Vagina (tissue), 2 donors: ENCODE results near the gene CYP26B1. TPM values are rescaled to one million over a fixed set of nuclear protein-coding genes. Genes with fewer than 3 reads are reported as not detected.
A peak's percentile ranks its signal among the peaks of the same experiment; 100 is the strongest.

Experiments
- DNase-seq, 2 donors: peaks; one replicate each; pipeline ENCODE4 v3.0.0-alpha.2; 2017; ENCODE audit errors: extremely low spot score in 2 of 2
- H3K27ac ChIP-seq: fragments of 200-600 bp; sonication (generic); one replicate; pipeline ENCODE4 v1.5.1; 2019
- H3K27me3 ChIP-seq: fragments of 200-600 bp; sonication (generic); one replicate; pipeline ENCODE4 v1.5.1; 2019
- H3K36me3 ChIP-seq, 2 donors: fragments of 200-600 bp; sonication (generic); one replicate each; pipeline ENCODE4 v1.5.1; 2017 to 2019
- H3K4me1 ChIP-seq: fragments of 200-600 bp; sonication (generic); one replicate; pipeline ENCODE4 v1.5.1; 2019
- H3K4me3 ChIP-seq, 2 donors: fragments of 200-600 bp; sonication (generic); 1 replicate in 1 of 2; 2 replicates in 1 of 2; pipeline ENCODE4 v1.5.1; 2016 to 2019
- H3K9me3 ChIP-seq: fragments of 200-600 bp; sonication (generic); one replicate; pipeline ENCODE4 v1.5.1; 2019
- POLR2A ChIP-seq, 2 donors: fragments of 450-650 bp; IDR thresholded peaks; one replicate each; pipeline ENCODE4 v1.6.1; 2017; ENCODE audit warnings: antibody characterized with exemption in 2 of 2, mild to moderate bottlenecking in 2 of 2, moderate library complexity in 2 of 2
- POLR2AphosphoS5 ChIP-seq, 2 donors: sonication (generic); formaldehyde crosslinking; IDR thresholded peaks; one replicate each; pipeline ENCODE4 v1.9.0; 2017; ENCODE audit warnings: antibody characterized with exemption in 2 of 2, mild to moderate bottlenecking in 2 of 2, low read depth in 1 of 2; ENCODE audit not compliant: insufficient read depth in 1 of 2
- intact Hi-C: fragments of 100-400 bp; cut with DNase I; formaldehyde crosslinking; loops from one replicate; pipeline ENCODE4 v1.15.1; 2023
- total RNA-seq: library from RNA; depleted of rRNA; stranded (reverse); fragments of >200 nt; gene quantifications from one replicate; pipeline ENCODE4 v1.2.3, GENCODE V29; 2016
- TF ChIP-seq, protein P1 (sequence below), 3 experiments: fragments of 450-650 bp in 2 of 3; fragments of 200-600 bp in 1 of 3; sonication (generic) in 1 of 3; IDR thresholded peaks; one replicate each; pipeline ENCODE4 v1.5.1; 2017 to 2019; ENCODE audit warnings: antibody characterized with exemption in 3 of 3, mild to moderate bottlenecking in 2 of 3, moderate library complexity in 2 of 3

The CYP26B1 gene
- total RNA-seq, 1 donor from 2014 or later = 6.9 TPM

GRCh38 chr2:72148003-72148836, 558 bp upstream of the CYP26B1 start:
- H3K36me3 ChIP-seq = no peaks in the 10 kb centered on the region
- H3K4me1 ChIP-seq = peaks cover 64% of the 10 kb centered on the region
- no peak overlapping the region for H3K27ac ChIP-seq
- TF ChIP-seq POLR2A (IDR thresholded peaks at IDR 0.05) (no peak), POLR2AphosphoS5 (IDR thresholded peaks at IDR 0.05; ENCODE audit: insufficient read depth in 1 of 2, low read depth in 1 of 2) (no peak)
- TF ChIP-seq, protein P1, sequence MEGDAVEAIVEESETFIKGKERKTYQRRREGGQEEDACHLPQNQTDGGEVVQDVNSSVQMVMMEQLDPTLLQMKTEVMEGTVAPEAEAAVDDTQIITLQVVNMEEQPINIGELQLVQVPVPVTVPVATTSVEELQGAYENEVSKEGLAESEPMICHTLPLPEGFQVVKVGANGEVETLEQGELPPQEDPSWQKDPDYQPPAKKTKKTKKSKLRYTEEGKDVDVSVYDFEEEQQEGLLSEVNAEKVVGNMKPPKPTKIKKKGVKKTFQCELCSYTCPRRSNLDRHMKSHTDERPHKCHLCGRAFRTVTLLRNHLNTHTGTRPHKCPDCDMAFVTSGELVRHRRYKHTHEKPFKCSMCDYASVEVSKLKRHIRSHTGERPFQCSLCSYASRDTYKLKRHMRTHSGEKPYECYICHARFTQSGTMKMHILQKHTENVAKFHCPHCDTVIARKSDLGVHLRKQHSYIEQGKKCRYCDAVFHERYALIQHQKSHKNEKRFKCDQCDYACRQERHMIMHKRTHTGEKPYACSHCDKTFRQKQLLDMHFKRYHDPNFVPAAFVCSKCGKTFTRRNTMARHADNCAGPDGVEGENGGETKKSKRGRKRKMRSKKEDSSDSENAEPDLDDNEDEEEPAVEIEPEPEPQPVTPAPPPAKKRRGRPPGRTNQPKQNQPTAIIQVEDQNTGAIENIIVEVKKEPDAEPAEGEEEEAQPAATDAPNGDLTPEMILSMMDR (IDR thresholded peaks at IDR 0.05) = no peak
- peak overlapping the region; percentile 42 to 43 for H3K4me3 ChIP-seq
- intact Hi-C loops = loop anchor here (10.0 kb wide), 2 partner anchors 213 to 437 kb away; no protein-coding TSS in a partner anchor
- DNase-seq = peak in 1 of 2 donors; percentile 69
- no peaks in the 10 kb centered on the region for H3K9me3 ChIP-seq
- peaks cover 21% of the 10 kb centered on the region for H3K27me3 ChIP-seq

DNA sequence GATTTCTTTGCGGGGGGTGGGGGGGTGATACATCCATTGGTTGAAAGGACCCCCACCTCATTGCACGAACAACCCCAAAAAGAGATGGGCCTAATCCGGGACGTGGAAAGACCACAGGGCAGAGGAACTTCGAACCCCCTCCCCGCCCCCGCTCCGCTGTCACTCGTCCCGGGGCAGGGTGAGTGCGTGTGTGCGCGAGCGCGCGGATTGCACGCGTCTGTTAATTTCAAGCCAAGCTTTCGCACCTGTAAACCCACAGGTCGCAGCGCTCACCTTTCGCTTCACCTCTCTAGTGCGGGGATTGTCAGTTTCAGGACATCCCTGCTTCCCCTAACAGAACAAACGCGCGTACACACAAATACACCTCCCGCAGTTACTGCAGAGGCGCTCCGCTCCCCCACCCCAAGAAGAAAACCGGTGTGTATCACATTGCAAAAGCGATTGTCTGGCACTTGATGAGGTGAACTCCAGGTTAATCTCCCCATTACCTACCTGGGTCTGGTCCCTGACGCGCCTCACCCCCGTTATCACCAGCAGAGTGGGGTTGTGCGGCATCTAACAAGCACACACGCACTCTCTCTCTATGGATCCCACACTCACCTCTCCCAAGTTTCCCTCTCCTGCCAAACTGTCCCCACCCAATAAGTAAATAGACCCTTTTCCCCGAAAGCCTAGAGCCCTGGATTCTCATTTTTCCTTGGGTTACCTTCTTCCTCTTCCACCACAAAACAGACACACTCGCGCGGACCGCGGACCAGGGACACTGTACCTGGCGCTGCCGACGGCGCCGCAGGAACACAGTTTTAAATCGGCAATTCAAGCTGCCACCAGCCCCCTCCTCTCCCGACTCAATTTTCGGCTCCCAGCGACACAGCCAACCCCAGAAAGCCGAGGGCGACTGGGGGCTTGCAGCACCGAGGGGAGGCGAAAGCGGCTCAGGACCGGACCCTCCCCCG, 1.0 kb downstream of the CYP26B1 start:
- Histone ChIP-seq H3K36me3 (no peaks in the 10 kb centered on the region), H3K9me3 (no peaks in the 10 kb centered on the region), H3K4me3 (peak overlapping the region; percentile 42 to 43), H3K27me3 (peaks cover 21% of the 10 kb centered on the region), H3K4me1 (peaks cover 75% of the 10 kb centered on the region), H3K27ac (peak overlapping the region; percentile 16)
- DNase-seq = peak in 1 of 2 donors; percentile 65
- intact Hi-C loops = loop anchor here (10.0 kb wide), 2 partner anchors 212 to 438 kb away; no protein-coding TSS in a partner anchor
- TF ChIP-seq POLR2A (IDR thresholded peaks at IDR 0.05) (no peak), POLR2AphosphoS5 (IDR thresholded peaks at IDR 0.05; ENCODE audit: insufficient read depth in 1 of 2, low read depth in 1 of 2) (no peak)
- TF ChIP-seq, protein P1 (IDR thresholded peaks at IDR 0.05) = no peak

DNA sequence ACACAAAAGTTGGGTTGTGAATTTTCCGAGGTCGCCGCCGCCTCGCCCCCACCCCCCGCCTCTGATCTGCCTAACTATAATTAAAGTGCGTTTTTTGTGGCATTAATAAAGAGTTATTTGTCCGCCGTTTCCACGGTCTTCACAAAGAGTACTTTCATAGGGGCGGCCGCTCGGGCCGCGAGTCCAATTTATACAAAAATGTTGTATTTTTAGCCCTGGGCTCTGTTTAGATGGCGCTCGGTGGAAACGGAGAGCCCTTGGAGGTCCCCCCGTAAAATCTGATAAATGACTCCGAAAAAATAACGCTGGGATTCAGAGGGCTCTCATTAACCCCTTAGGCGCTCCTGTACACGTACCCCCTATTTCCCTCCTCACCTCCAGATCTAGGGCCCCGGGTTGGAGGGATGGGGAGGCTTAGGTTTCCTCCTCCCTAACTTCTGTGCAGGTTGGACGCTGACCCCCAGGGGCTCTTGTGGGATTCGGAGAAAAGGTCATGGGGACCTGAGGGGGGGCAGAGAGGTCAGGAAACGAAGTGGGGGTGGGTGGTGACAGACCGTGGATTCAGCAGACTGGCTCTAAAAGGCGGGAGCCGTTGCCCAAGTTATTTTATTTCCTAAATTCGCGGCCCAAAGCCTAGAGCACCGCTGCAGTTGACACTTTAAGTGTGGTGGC, 1.9 kb downstream of the CYP26B1 start:
- Histone ChIP-seq H3K27me3 (peaks cover 21% of the 10 kb centered on the region), H3K27ac (peak overlapping the region; percentile 16), H3K4me3 (peak overlapping the region; percentile 40 to 42), H3K4me1 (peaks cover 75% of the 10 kb centered on the region), H3K9me3 (no peaks in the 10 kb centered on the region), H3K36me3 (no peaks in the 10 kb centered on the region)
- intact Hi-C loops = loop anchor here (10.0 kb wide), 2 partner anchors 211 to 439 kb away; no protein-coding TSS in a partner anchor
- TF ChIP-seq POLR2A (IDR thresholded peaks at IDR 0.05) (no peak), POLR2AphosphoS5 (IDR thresholded peaks at IDR 0.05; ENCODE audit: insufficient read depth in 1 of 2, low read depth in 1 of 2) (no peak)
- TF ChIP-seq, protein P1 (IDR thresholded peaks at IDR 0.05) = no peak
- DNase-seq = peak; percentile 77 to 81

- no peaks in the 10 kb centered on the region for H3K9me3 ChIP-seq
- intact Hi-C loops = loop anchor here (10.0 kb wide), 2 partner anchors 210 to 440 kb away; no protein-coding TSS in a partner anchor
- H3K27me3 ChIP-seq = peaks cover 21% of the 10 kb centered on the region
- TF ChIP-seq POLR2AphosphoS5 (IDR thresholded peaks at IDR 0.05; ENCODE audit: insufficient read depth in 1 of 2, low read depth in 1 of 2) (no peak), POLR2A (IDR thresholded peaks at IDR 0.05) (no peak)
- TF ChIP-seq, protein P1 (IDR thresholded peaks at IDR 0.05) = no peak
- peaks cover 75% of the 10 kb centered on the region for H3K4me1 ChIP-seq
- H3K36me3 ChIP-seq = no peaks in the 10 kb centered on the region
- peak; percentile 58 to 77 for DNase-seq
- H3K27ac ChIP-seq = peak overlapping the region; percentile 16
- peak overlapping the region; percentile 40 to 42 for H3K4me3 ChIP-seq
Measured at GRCh38 chr2:72145289-72145657, 2.4 kb downstream of the CYP26B1 start.
